Activated naive CD8-positive, alpha-beta T cell treated with anti-CD3 and anti-CD28 coated beads, Interleukin-2, amount 50 U/mL, for 24 hours (primary cell): Measurements from ENCODE around the gene CYP26B1.

Experiments
- ATAC-seq: fragments of 150-1000 bp; cut with Tn5 transposase; one replicate; pipeline ENCODE4 v1.10.0; 2021
- DNase-seq: peaks from one replicate; pipeline ENCODE4 v3.0.0; 2021
- H3K27ac Mint-ChIP-seq: one replicate; pipeline ENCODE4 v1.8.0; 2021; ENCODE audit warnings: mild to moderate bottlenecking, mixed read lengths
- H3K27me3 Mint-ChIP-seq: one replicate; pipeline ENCODE4 v1.8.0; 2021; ENCODE audit warnings: mixed read lengths
- H3K36me3 Mint-ChIP-seq: one replicate; pipeline ENCODE4 v1.8.0; 2021; ENCODE audit warnings: low read depth, mixed read lengths
- H3K4me1 Mint-ChIP-seq: one replicate; pipeline ENCODE4 v1.8.0; 2021; ENCODE audit warnings: mixed read lengths
- H3K4me3 Mint-ChIP-seq: one replicate; pipeline ENCODE4 v1.8.0; 2021; ENCODE audit warnings: mild to moderate bottlenecking, moderate library complexity, mixed read lengths
- H3K9me3 Mint-ChIP-seq: one replicate; pipeline ENCODE4 v1.8.0; 2021; ENCODE audit warnings: mixed read lengths

Gene CYP26B1

DNA sequence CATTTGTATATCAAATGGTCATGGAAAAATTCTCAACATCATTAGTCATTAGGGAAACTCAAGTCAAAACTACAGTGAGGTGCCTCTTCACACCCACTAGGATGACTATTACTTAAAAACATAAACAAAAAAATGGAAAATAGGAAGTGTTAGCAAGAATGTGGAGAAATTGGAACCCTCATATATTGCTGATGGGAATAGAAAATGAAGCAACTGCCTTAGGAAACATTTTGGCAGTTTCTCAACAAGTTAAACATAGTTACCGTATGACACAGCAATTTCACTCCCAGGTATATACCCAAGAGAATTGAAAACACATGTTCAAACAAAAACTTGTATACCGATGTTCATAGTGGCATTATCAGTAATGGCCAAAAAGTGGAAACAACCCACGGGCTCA lies 18.1 kb upstream of the CYP26B1 start:
- peaks cover 7% of the 10 kb centered on the region for H3K27me3 Mint-ChIP-seq
- H3K27ac Mint-ChIP-seq, result no peak overlapping the region
- H3K4me3 Mint-ChIP-seq, result no peak overlapping the region
- DNase-seq (no peak), ATAC-seq (no peak)
- no peaks in the 10 kb centered on the region for H3K9me3 Mint-ChIP-seq
- no peaks in the 10 kb centered on the region for H3K4me1 Mint-ChIP-seq
- no peaks in the 10 kb centered on the region for H3K36me3 Mint-ChIP-seq

DNA sequence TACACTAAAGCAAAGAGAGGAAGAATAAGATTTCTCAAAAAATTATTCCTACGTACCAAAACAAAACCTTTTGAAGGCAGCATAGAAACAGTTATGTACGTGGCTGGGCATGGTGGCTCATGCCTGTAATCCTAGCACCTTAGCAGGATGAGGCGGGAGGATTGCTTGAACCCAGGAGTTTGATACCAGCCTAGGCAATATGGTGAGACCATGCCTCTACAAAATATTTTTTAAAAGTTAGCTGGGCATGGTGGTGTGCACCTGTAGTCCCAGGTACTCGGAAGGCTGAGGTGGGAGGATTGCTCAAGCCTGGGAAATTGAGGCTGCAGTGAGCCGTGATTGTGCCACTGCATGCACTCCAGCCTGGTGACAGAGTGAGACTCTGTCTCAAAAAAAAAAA lies 14.9 kb upstream of the CYP26B1 start:
- DNase-seq, result no peak

DNA sequence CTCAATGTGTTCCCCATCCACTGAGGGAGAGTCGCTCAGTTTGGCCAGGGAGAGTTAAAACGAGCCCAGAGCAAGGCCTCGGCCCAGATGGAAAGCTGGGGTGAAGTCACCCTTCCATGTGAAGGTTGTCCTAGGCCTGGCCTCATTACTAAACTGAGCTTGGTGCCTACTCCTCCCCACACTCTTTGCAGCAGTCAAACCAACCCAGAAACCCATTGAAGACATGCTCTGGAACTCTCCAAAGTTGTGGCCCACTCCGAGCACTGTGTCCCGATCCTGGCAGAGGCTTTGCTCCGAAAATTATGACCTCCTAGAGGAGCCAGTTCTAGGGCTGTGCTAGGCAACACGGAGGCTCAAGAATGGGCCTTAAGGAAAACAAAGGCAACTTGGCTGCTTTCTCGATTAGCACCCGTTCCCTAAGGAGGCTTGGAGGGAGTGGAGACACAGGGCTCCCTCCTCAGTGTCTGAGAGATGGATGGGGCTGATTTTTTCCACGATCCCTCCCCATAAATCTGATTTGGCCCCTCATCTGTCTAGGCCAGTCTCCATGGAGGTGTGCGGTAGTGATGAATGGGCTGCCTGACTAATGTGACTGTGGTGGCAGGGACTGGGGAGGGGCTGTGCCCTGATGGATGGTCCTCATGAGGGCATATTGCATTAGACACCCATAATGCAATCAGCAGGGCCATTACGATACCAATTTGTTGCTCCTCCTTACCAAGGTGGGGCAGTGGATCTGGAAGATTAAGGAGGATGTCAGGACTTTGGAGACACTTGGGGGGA lies 11.7 kb upstream of the CYP26B1 start:
- no peak overlapping the region for H3K4me3 Mint-ChIP-seq
- no peak for ATAC-seq
- H3K27me3 Mint-ChIP-seq, result peaks cover 32% of the 10 kb centered on the region

More for the DNA sequence above, 14.9 kb upstream of the CYP26B1 start:
- no peaks in the 10 kb centered on the region for H3K36me3 Mint-ChIP-seq
- H3K27ac Mint-ChIP-seq, result no peak overlapping the region
- H3K4me1 Mint-ChIP-seq, result no peaks in the 10 kb centered on the region
- ATAC-seq, result no peak
- no peaks in the 10 kb centered on the region for H3K9me3 Mint-ChIP-seq
- H3K4me3 Mint-ChIP-seq, result no peak overlapping the region
- peaks cover 24% of the 10 kb centered on the region for H3K27me3 Mint-ChIP-seq

DNA sequence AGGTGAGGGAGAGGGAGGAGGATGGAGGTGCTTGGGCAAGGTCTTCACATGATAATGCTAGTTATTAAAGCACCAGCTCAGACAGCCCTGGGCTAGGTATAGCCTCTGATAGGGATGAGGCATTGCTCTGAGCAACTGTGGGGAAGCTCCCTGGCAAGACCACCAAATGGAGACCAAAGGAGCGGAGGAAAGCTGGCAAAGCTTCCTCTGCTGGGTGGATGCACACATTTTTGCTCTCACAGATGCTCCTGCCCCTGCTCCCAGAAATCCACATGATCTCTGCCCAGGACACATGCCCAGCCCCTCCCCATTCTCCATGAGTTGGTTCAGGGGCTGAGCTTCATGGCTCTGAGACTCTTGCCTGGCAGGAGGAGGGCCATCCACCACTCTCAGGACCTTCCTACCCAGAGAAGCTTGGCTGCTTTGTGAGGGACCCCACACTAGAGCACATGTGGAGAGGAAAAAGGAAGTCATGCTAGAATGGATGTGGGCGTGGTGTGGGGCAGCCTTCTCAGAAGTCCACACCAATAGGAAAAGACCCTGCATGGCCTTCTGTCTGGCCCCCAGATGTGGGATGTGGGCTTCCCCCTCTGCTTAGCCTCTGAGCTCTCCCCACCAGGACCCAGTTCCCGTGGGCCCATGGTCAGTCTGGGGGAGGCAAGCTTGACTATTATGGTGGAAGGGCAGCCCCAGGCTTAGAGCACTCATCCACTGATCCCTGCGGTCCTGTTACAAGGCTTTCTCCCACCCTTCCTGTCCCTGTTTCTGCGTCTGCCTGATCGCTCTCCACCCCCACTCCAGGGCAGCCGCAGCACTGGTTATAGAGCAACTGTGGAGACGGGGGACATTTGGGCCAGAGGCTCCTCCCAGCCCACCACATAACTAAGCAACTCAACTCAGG lies 10.5 kb upstream of the CYP26B1 start:
- H3K9me3 Mint-ChIP-seq, result no peaks in the 10 kb centered on the region
- no peak overlapping the region for H3K4me3 Mint-ChIP-seq
- ATAC-seq, result no peak
- no peak overlapping the region for H3K27ac Mint-ChIP-seq
- no peaks in the 10 kb centered on the region for H3K36me3 Mint-ChIP-seq
- peaks cover 32% of the 10 kb centered on the region for H3K27me3 Mint-ChIP-seq
- no peaks in the 10 kb centered on the region for H3K4me1 Mint-ChIP-seq
- DNase-seq, result no peak

More for the DNA sequence above, 11.7 kb upstream of the CYP26B1 start:
- H3K4me1 Mint-ChIP-seq, result no peaks in the 10 kb centered on the region
- H3K36me3 Mint-ChIP-seq, result no peaks in the 10 kb centered on the region
- H3K27ac Mint-ChIP-seq, result no peak overlapping the region
- H3K9me3 Mint-ChIP-seq, result no peaks in the 10 kb centered on the region
- no peak for DNase-seq

DNA sequence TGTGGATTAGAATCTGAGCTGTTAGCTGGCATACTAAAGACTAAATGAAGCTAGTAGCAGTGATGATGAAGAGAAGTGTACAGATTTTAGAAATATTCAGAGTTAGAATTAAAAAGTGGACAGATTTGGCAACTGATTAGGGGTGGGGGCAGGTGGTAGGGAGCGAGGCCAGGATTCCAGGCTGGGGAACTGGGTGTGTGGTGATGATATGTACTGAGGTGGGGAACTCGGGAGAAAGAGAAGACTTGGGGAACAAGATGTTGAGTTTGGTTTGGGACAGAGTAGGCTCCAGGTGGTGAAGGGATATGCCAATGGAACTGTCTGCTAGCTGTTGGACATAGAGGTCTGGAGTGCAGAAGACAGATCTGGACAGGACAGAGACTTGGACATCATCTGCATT lies 9.2 kb upstream of the CYP26B1 start:
- no peak overlapping the region for H3K27ac Mint-ChIP-seq

DNA sequence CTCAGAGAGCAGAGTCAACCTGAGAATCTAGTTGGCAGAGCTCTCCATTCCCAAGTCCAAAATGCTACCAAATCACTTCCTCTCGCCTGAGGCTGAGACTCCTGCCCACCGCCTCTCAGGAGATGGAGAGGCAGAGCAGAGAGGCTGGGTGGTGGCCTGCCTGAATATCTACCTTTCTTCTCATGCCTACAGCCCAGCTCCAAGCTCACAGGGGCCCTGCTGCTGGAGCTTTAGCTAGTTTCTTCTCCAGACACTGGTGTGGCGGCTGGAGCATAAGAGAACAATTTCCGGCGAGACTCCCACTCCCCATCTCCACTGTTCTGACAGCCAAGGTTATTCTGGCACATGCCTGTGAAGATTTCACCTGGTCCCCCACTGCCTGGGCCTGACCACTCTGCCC lies 8.1 kb upstream of the CYP26B1 start:
- no peaks in the 10 kb centered on the region for H3K36me3 Mint-ChIP-seq
- no peaks in the 10 kb centered on the region for H3K9me3 Mint-ChIP-seq
- DNase-seq, result no peak
- H3K4me3 Mint-ChIP-seq, result no peak overlapping the region
- H3K27me3 Mint-ChIP-seq, result peaks cover 37% of the 10 kb centered on the region
- no peak overlapping the region for H3K27ac Mint-ChIP-seq
- no peak for ATAC-seq
- H3K4me1 Mint-ChIP-seq, result no peaks in the 10 kb centered on the region

More for the DNA sequence above, 9.2 kb upstream of the CYP26B1 start:
- ATAC-seq (no peak), DNase-seq (no peak)
- Mint-ChIP-seq H3K4me3 (no peak overlapping the region), H3K4me1 (no peaks in the 10 kb centered on the region), H3K36me3 (no peaks in the 10 kb centered on the region), H3K9me3 (no peaks in the 10 kb centered on the region), H3K27me3 (peaks cover 31% of the 10 kb centered on the region)

DNA sequence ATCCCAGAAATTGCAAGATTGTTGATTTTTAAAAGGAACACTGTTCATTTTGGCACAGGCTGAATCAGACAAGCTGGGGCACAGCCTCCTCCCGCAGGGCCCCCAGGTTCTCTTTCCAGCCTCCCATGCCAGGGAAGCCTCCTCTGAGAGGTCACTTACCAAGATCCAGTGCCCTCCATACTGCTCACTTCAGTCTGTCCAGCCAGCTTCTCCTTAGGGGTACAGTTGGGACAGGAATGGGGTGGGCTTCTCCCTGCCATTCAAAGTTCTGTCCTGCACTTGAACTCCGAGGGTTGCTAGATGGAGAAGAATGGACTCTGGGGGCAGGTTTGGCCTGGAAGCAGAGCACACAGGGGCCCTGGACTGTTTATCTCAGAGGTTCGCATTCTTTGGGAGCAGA lies 7.5 kb upstream of the CYP26B1 start:
- no peak overlapping the region for H3K27ac Mint-ChIP-seq
- H3K27me3 Mint-ChIP-seq, result peaks cover 36% of the 10 kb centered on the region
- peaks cover 2% of the 10 kb centered on the region for H3K4me1 Mint-ChIP-seq
- no peaks in the 10 kb centered on the region for H3K36me3 Mint-ChIP-seq
- no peak overlapping the region for H3K4me3 Mint-ChIP-seq
- no peaks in the 10 kb centered on the region for H3K9me3 Mint-ChIP-seq
- no peak for ATAC-seq
- no peak for DNase-seq

DNA sequence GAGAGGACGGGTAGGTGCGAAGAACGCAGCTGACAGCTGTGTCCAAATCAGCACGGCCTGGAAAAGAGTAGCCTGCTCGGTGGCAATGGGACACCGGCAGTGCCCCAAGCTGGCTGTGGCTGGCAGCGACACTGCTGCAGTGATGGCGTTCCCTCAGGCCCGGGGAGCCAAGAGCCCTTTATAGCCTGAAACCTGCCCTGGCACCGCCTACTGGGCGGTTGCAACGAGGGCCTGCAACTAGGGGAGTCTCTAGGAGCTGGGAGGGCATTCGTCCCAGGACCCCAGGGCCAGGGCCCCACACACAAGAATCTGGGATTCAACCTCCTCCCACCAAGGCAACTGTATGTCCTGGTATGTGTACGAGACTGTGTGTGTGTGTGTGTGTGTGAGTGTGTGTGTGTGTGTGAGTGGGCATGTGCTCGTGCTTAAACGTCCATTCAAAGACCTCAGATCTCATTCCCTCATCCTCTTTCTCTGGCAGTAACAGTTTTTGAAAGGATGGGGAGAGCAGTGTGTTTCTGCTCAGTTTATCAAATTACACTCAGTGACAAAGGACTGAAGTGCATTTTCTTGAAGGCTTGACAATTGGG lies 6.8 kb upstream of the CYP26B1 start:
- Mint-ChIP-seq H3K27ac (no peak overlapping the region), H3K9me3 (no peaks in the 10 kb centered on the region), H3K4me3 (no peak overlapping the region), H3K27me3 (peaks cover 37% of the 10 kb centered on the region), H3K4me1 (peaks cover 9% of the 10 kb centered on the region), H3K36me3 (no peaks in the 10 kb centered on the region)
- ATAC-seq, result no peak
- DNase-seq, result no peak

DNA sequence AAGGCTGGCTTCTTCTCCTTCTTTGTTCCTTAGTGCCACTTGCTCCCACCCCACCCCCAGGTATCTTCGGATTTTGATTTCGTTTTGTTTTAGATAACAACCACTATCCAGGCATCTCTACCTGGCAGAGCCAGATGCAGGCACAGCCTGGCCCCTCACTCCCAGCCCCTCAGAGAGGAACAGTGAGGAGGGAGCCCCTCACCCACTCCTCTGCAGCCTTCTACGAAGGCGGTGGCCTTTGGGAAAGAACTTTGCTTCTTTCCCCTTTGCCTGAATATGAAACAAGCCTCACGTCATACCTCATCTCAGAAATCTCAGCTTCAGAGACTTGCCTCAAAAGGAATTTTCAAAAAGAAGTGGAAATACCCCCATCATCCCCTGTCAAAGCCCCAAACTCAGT lies 6.3 kb upstream of the CYP26B1 start:
- Mint-ChIP-seq H3K27ac (no peak overlapping the region), H3K4me3 (no peak overlapping the region), H3K4me1 (peaks cover 14% of the 10 kb centered on the region), H3K9me3 (no peaks in the 10 kb centered on the region), H3K27me3 (peaks cover 40% of the 10 kb centered on the region), H3K36me3 (no peaks in the 10 kb centered on the region)
- DNase-seq, result no peak
- no peak for ATAC-seq

DNA sequence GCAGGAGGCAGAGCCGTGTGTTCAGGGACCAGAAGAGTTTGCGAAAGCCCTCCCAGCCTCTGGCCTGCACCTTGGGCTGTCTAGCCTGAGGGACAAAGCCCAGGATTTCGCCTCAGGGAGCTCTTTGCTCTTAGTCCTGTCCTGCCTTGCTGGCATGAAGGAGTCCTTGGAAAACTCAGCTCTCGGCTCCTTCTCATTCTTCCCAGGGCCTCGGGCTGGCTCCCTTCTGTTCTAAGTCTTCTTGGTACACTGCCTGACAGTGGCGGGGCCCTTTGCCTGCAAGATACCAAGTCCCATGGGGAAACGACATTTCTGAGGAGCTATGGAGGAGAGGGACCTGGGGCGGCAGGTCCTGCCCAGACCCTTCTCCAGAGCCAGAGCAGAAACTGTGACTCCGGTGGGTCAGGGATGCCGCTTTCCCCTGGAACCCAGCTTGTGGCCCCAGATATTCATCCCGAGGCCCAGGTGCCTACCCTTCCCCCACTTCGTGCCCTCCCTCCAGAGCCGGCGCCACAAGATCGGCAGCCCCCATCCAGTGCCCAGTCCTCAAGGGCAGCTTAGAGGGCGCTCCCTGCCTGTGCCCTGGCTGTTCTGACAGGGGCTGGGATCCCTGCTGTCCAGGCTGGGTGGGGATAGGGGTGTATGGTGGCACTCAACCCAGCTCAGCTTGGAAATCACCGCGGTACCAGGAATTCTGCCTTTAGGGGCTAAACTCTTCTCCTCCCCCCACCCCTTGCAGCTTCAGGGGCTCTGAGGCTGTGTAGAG lies 5.5 kb upstream of the CYP26B1 start:
- ATAC-seq, result no peak
- H3K27me3 Mint-ChIP-seq, result peaks cover 43% of the 10 kb centered on the region

DNA sequence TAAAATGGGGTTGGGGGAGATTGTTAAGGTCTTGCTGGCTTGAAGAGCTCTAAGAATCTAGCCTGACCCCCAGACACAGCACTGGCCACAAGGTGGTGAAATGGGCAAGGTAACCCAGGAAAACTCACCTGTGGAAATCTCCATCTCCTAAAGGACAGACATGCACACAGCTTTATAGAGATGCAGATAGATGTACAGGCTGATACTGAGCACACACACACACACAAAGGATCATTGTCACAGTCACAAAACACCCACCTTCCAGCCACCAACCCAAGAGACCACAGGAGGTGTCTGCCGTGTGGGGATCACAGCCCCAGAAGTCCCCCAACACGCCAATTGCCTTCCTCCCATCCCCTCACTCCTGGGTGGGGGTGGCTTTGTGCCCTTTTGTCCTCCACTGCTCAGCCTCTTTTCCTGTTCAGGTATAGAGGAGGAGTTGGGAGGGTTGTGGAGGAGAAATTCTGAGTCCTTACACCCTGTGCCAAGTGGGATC lies 3.2 kb upstream of the CYP26B1 start:
- no peak overlapping the region for H3K4me3 Mint-ChIP-seq
- no peak overlapping the region for H3K27ac Mint-ChIP-seq
- H3K9me3 Mint-ChIP-seq, result no peaks in the 10 kb centered on the region
- H3K36me3 Mint-ChIP-seq, result no peaks in the 10 kb centered on the region
- peaks cover 28% of the 10 kb centered on the region for H3K4me1 Mint-ChIP-seq
- no peak for DNase-seq
- peaks cover 51% of the 10 kb centered on the region for H3K27me3 Mint-ChIP-seq
- no peak for ATAC-seq

More for the DNA sequence above, 5.5 kb upstream of the CYP26B1 start:
- Mint-ChIP-seq H3K27ac (no peak overlapping the region), H3K9me3 (no peaks in the 10 kb centered on the region), H3K4me1 (peaks cover 16% of the 10 kb centered on the region), H3K4me3 (no peak overlapping the region), H3K36me3 (no peaks in the 10 kb centered on the region)
- no peak for DNase-seq

DNA sequence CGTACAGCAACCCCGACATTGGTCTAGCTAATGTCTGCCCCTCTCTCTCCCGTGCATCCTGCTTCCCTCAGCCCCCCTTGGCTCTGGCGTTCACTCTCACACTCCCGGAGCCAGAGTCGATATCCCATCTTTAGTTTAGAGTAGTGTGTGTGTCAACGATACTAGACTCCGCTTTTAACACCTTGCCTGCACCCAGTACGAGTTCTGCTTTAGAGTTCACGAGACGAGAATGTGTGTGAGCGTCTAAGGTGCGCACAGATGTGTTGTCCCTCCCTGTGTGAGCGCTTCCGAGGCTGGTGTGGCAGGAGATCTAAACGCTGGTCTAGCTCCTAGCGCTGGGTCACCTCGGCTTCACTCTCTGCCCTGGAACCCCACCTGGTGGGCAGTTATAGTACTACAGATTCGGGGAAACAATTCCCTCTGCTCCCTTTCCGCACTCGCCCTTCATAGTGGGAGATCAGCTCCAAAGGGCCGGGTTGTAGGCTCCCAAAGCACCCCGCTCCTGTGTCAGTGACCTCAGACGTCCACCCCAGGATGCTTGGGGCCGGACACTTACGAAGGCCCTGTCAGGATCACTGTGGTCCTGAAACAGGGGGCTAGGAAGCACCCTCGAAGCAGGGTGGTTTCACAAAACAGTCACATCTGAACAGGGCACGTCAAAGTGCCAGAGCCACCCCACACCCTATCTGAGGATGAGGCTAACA lies 2.6 kb upstream of the CYP26B1 start:
- no peak overlapping the region for H3K27ac Mint-ChIP-seq
- H3K36me3 Mint-ChIP-seq, result no peaks in the 10 kb centered on the region
- H3K27me3 Mint-ChIP-seq, result peaks cover 56% of the 10 kb centered on the region

DNA sequence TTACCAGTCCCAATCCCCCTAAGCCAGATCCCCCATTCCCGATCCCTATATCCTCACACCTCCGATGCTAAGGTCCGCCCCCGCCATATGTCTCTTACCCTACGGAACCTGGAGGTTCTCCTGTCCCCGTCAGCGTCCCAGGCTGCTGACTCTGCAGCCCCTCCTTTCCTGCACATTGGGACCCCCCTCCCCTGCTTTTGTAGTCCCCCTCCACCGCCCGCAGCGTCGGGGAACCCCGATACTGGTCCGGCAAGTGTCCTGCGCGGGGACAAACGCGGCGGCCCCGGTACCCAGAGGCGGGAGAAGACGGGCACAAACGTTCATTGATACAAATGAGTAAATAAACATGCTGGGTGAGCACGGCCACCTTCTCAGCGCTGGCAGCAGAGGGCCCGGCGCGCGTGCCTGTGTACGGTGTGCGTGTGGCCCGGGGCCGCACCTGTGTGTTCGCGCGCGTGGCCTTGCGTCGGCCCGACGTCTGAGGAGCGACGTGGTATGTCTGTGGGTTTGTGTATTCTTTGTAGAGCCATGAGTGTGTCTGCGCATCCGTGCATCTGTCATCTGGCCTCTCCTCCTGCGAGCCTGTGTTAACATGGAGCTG lies 2.0 kb upstream of the CYP26B1 start:
- no peaks in the 10 kb centered on the region for H3K36me3 Mint-ChIP-seq
- DNase-seq (no peak), ATAC-seq (no peak)
- peaks cover 60% of the 10 kb centered on the region for H3K27me3 Mint-ChIP-seq
- H3K27ac Mint-ChIP-seq, result no peak overlapping the region
- peak overlapping the region; percentile 71 for H3K4me3 Mint-ChIP-seq
- peaks cover 32% of the 10 kb centered on the region for H3K4me1 Mint-ChIP-seq
- H3K9me3 Mint-ChIP-seq, result no peaks in the 10 kb centered on the region

More for the DNA sequence above, 2.6 kb upstream of the CYP26B1 start:
- Mint-ChIP-seq H3K4me1 (peaks cover 30% of the 10 kb centered on the region), H3K9me3 (no peaks in the 10 kb centered on the region), H3K4me3 (peak overlapping the region; percentile 71)
- ATAC-seq (peak; percentile 81), DNase-seq (peak; percentile 80)
